Renal cortex interstitium (tissue), 11 donors: ENCODE data around the gene ENDOU. TPM values are rescaled to one million over a fixed set of nuclear protein-coding genes. Genes with fewer than 3 reads are reported as not detected.
A peak's percentile ranks its signal among the peaks of the same experiment; 100 is the strongest.

Source experiments
- DNase-seq, 11 donors: peaks; one replicate each; pipeline ENCODE4 v3.0.0-alpha.2; 2013; ENCODE audit warnings: low read depth in 9 of 11, low spot score in 4 of 11; ENCODE audit errors: extremely low read depth in 1 of 11
- polyA plus RNA-seq, 3 donors: library from polyadenylated mRNA; unstranded; fragments of 120-200 nt; gene quantifications; one replicate each; pipeline ENCODE4 v1.2.1, GENCODE V29; 2013; ENCODE audit not compliant: insufficient read length in 3 of 3

ENDOU gene
- polyA plus RNA-seq, 3 donors = 0.32 to 0.47 (median 0.34) TPM

DNA sequence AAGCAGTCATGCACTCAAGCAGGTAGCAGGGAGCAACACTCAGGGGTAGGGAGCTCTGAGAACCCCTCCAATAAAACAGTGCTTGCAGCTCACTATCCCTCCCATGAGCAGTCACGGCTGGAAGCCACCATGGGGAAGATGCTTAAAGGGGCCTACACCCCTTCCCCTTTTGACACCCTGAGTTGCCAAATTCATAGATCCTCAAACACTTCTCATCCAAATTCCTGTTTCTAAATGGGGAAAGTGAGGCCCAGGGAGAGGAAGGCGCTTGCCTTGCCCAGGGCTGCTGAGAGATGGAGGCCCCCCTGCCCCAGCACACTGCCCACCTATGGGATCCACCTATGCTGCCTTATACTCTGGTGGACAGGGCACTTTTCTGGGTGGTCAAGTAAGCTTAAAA is 7.2 kb upstream of the ENDOU start:
- DNase-seq = no peak

DNA sequence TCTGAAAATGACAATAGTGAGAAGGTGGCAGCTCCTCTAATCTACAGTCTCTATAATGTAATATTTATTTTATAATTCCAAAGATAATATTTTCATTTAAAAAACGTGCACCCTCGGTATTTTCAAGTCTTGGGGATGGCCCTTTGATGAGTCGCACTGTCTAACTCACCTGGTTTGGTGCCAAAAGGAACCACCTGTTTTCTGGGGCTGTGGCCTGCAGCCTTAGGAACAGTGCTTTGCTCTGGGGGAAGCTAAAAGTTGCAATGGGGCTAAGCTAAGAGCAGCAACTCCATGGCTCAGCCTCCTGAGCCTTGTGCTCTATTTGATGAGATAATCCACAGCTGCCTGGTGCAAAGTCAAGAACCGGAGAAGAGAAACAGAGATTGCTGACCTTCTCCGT is 6.4 kb upstream of the ENDOU start:
- no peak for DNase-seq

GRCh38 chr12:47730341-47730744 is 5.1 kb upstream of the ENDOU start:
- DNase-seq = no peak

- DNase-seq = no peak
Measured at GRCh38 chr12:47729233-47729632, 3.9 kb upstream of the ENDOU start.

DNA sequence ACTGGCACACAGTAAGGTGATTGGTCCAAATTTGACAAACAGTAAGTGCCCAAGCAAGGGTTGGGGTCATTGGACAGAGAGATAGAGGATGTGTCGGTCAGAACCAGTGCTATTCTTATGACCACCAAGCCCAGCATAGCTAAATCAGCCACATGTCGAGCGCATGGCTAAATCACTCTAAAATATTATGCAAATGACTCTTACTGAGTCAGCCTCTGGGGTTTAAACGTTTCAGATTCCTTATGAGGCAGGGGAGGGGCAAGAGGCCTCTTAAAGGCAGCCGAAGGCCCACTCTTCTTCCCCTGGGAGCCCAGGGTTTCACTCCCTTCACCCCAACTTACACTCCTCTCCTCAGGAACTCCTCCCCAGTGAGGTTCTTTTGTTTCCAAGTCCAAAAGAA is 603 bp upstream of the ENDOU start:
- no peak for DNase-seq

- no peak for DNase-seq
Measured at GRCh38 chr12:47722941-47723631, 2.2 kb downstream of the ENDOU start.

GRCh38 chr12:47722136-47722834 is 3.0 kb downstream of the ENDOU start:
- no peak for DNase-seq

- no peak for DNase-seq
Measured at GRCh38 chr12:47721431-47721973, 3.8 kb downstream of the ENDOU start.

GRCh38 chr12:47718531-47718930 is 6.8 kb downstream of the ENDOU start:
- no peak for DNase-seq

- peak in 7 of 11 donors; percentile 61 to 78 (median 76) for DNase-seq
Measured at GRCh38 chr12:47717443-47718193, 7.7 kb downstream of the ENDOU start.

DNA sequence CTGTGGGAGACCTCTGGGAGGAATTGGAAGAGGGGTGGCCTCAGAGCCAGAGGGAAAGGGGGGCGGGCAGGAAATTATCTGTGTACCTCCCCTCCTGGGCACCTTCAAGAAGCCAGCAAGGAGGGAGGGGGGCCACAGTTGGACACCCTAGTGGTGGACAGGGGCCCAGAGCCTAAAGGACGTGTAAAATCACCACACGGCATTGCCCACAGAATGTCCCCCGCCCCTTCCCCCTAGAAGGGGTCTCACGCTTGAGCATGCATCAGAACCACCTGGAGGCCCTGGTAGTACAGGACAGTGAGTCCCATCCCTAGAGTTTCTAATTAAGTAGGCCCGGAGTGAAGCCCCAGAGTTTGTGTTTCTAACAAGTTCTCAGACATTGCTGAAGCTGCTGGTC is 8.2 kb downstream of the ENDOU start:
- DNase-seq = no peak

- DNase-seq = no peak
Measured at GRCh38 chr12:47715877-47716548, 9.3 kb downstream of the ENDOU start.

DNA sequence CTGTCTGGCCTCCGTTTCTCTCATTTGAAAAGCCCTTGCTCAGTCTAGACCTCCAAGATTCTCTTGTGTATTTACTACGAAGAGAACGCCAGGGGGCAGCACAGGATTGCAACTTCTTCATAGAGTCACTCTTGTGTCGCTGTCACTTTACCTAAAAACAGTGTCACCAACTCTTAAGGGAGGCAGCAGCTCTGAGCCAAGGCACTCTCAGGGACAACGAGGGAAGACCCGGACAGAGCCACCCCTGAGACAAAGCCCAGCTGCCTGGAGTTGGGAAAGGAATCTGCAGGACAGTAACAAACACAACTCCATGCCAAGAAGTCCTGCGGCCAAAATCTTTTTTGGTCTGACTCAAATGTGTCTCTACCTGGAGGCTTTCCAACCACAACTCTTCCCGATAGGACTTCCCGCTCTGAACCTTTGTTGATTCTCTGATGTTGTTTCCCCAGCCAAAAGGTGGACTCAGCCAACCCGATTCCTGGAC is 9.9 kb downstream of the ENDOU start:
- DNase-seq = peak in 8 of 11 donors; percentile 54 to 84 (median 68)

GRCh38 chr12:47714826-47715386 is 10.4 kb downstream of the ENDOU start:
- no peak for DNase-seq

DNA sequence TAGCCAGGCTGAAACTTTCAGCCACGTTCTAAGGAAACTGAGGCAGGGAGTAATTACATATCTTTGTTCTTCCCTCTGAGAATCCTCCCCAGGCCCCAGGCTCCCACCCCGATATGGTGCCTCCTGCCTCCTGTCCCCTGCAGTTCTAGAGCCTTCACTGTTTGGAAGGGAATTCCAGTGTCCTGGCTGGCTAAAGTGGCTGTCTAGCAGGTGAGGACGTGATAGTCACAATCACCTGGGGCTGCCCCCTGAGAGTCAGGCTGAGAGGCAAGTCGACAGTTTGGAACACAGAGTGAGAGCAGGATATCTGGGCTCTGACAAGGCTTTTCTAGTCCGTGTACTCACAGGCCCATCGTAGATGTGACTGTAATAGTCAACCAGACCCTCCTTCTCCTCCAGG is 13.1 kb downstream of the ENDOU start:
- no peak for DNase-seq

GRCh38 chr12:47711448-47711847 is 13.8 kb downstream of the ENDOU start:
- DNase-seq = no peak

DNA sequence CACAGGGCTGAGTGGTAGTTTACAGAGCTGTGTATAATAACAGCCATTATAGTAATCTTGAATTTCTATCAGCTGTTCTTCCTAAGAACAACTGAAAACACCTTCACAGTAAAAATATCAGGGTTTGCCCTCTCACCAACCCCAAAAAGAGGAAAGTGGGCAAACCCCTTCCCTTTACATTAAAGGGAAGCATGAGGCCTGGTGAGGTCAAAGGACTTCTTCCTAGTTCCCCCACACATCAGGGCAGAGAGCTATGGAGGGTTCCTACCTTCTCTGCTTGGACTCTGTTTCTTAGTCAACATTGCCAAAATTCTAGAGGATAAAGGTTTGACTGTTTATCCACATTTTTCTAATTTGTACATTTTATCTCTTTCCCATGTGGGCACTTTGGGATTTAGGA is 15.0 kb downstream of the ENDOU start:
- no peak for DNase-seq

- DNase-seq = no peak
Measured at GRCh38 chr12:47709671-47710070, 15.6 kb downstream of the ENDOU start.

- no peak for DNase-seq
Measured at GRCh38 chr12:47709237-47709636, 16.1 kb downstream of the ENDOU start.
